ENCODE measurements around the gene CEP128.

GRCh38 chr14:80844872-80845271 lies 96.7 kb downstream of the CEP128 start:
- TF ChIP-seq CTCF (IDR thresholded peaks at IDR 0.05) (no peak), POLR2A (IDR thresholded peaks at IDR 0.05) (no peak), EP300 (IDR thresholded peaks at IDR 0.05) (no peak), POLR2AphosphoS5 (IDR thresholded peaks at IDR 0.05) (no peak)

Measured in suprapubic skin (tissue), 4 donors.